IMR-90 (cell line): ENCODE data around the gene LRRC42.

Source experiments
- BHLHE40 ChIP-seq: fragments of 150-350 bp; IDR thresholded peaks from 2 replicates; pipeline ENCODE4 v1.6.1; 2016; ENCODE audit warnings: mild to moderate bottlenecking, low read depth, low read length
- CEBPB ChIP-seq: IDR thresholded peaks from 2 replicates; pipeline ENCODE4 v1.6.1; 2012; ENCODE audit warnings: low read depth, low read length, improper control_type of control experiment
- CHD1 ChIP-seq: IDR thresholded peaks from 2 replicates; pipeline ENCODE4 v1.6.1; 2012; ENCODE audit warnings: low read depth, low read length, improper control_type of control experiment
- CTCF ChIP-seq: conservative IDR thresholded peaks from 2 replicates; pipeline ENCODE4 v1.5.1; 2012; ENCODE audit warnings: mild to moderate bottlenecking, low read depth, low read length, improper control_type of control experiment
- ELK1 ChIP-seq: fragments of 150-350 bp; IDR thresholded peaks from 2 replicates; pipeline ENCODE4 v1.6.1; 2016; ENCODE audit warnings: low read depth, mild to moderate bottlenecking, low read length, moderate library complexity, borderline replicate concordance
- MAFK ChIP-seq: IDR thresholded peaks from 2 replicates; pipeline ENCODE4 v1.6.1; 2012; ENCODE audit warnings: low read depth, low read length, improper control_type of control experiment
- MAZ ChIP-seq: IDR thresholded peaks from 2 replicates; pipeline ENCODE4 v1.6.1; 2012; ENCODE audit warnings: low read depth, mild to moderate bottlenecking, low read length, improper control_type of control experiment, moderate library complexity, borderline replicate concordance
- MXI1 ChIP-seq: IDR thresholded peaks from 2 replicates; pipeline ENCODE4 v1.6.1; 2012; ENCODE audit warnings: low read depth, mild to moderate bottlenecking, low read length, moderate library complexity, borderline replicate concordance
- POLR2A ChIP-seq: IDR thresholded peaks from 2 replicates; pipeline ENCODE4 v1.6.1; 2012; ENCODE audit warnings: mild to moderate bottlenecking, low read depth, low read length
- RAD21 ChIP-seq: IDR thresholded peaks from 2 replicates; pipeline ENCODE4 v1.6.1; 2012; ENCODE audit warnings: low read length, improper control_type of control experiment
- RCOR1 ChIP-seq: IDR thresholded peaks from 2 replicates; pipeline ENCODE4 v1.6.1; 2012; ENCODE audit warnings: mild to moderate bottlenecking, low read length, improper control_type of control experiment; ENCODE audit not compliant: insufficient replicate concordance
- RFX5 ChIP-seq: IDR thresholded peaks from 2 replicates; pipeline ENCODE4 v1.8.0; 2012; ENCODE audit warnings: low read depth, mild to moderate bottlenecking, low read length, moderate library complexity
- SMC3 ChIP-seq: fragments of 150-350 bp; IDR thresholded peaks from 2 replicates; pipeline ENCODE4 v1.6.1; 2016; ENCODE audit warnings: low read depth, mild to moderate bottlenecking, antibody characterized with exemption, low read length, moderate library complexity
- USF2 ChIP-seq: fragments of 150-350 bp; IDR thresholded peaks from 2 replicates; pipeline ENCODE4 v1.6.1; 2017; ENCODE audit warnings: mild to moderate bottlenecking, antibody characterized with exemption, low read length, low read depth

GRCh38 chr1:53975861-53976260, 29.7 kb downstream of the LRRC42 start:
- TF ChIP-seq CTCF = no peak
- no peak for TF ChIP-seq RAD21
- no peak for TF ChIP-seq USF2
- TF ChIP-seq POLR2A = no peak
- no peak for TF ChIP-seq RFX5
- TF ChIP-seq BHLHE40 = no peak
- no peak for TF ChIP-seq SMC3
- no peak for TF ChIP-seq ELK1
- no peak for TF ChIP-seq CHD1
- no peak for TF ChIP-seq CEBPB
- no peak for TF ChIP-seq MAZ
- TF ChIP-seq RCOR1 = no peak
- TF ChIP-seq MXI1 = no peak
- no peak for TF ChIP-seq MAFK
